ENCODE data around the gene CERS6.
"Not testable (repeated sequence)": the region's sequence is repeated elsewhere in the genome, so short reads cannot be mapped to it uniquely, and the experiment has no call there.

Gene CERS6

GRCh38 chr2:168641636-168642035, 185.6 kb downstream of the CERS6 start:
- no peak for DNase-seq (ENCODE audit: low read depth)

- DNase-seq (ENCODE audit: low read depth): no peak
Observed at GRCh38 chr2:168642873-168643272, 186.8 kb downstream of the CERS6 start.

GRCh38 chr2:168643979-168644378, 187.9 kb downstream of the CERS6 start:
- no peak for DNase-seq (ENCODE audit: low read depth)

- DNase-seq (ENCODE audit: low read depth): no peak
Observed at GRCh38 chr2:168645696-168646338, 189.7 kb downstream of the CERS6 start.

DNA sequence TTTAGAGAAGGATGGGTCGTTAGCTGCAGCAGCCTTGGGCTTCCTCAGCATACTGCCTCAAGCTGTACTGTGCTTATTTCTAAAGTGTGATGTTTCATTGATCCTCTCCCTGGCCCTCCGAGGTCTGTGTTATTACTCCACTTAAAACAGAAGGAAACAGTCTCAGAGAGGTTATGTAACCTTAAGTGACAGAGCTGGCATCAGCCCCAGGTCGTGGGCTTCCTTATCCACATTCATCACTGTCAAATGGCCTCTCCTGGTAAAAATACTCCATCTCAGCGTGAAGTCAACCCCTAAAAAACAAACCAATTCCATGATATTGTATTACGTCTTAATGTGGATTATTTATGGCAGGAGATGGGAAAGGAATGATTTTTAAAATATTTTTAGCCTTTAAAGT, 193.0 kb downstream of the CERS6 start:
- DNase-seq (ENCODE audit: low read depth): no peak

GRCh38 chr2:168649562-168649961, 193.5 kb downstream of the CERS6 start:
- DNase-seq (ENCODE audit: low read depth): no peak

DNA sequence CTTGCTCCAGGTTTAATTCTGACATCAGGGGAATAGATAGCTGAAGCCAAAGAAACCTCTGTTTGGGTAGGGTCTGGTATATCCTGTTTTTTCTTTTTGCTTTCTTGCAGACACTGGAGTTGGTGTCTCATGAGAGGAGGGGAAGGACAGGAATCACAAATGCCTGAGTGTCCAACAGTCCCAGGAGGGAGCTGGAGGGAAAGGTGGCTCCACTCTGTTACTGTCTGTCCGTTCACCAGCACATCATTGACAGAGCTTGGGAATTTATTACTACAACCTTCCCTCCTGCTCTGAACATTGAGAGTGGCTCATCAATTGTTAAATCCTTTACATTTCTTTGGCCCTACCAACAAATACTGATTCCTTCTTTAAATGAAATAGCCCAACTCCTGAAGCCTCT, 194.1 kb downstream of the CERS6 start:
- DNase-seq (ENCODE audit: low read depth): no peak

DNA sequence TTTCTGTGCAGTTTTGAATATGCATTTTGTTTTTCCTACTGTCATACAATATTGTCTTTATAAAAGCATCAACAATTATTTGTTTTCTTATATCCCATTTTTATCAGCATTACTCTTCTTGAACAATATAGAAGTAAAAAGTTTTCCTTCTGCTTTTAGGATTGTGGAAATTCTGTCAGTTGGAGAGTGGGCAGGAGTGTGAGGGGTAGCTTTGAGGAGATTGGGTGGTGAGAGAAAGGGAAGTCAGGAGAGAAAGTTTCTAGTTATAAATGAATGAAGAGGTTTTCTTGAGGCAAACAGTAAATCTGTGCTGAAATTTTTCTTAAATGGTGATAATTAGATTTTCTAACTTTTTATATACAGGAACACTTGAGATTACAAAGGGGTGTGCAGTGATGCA, 194.7 kb downstream of the CERS6 start:
- DNase-seq (ENCODE audit: low read depth): no peak

GRCh38 chr2:168652997-168653921, 197.2 kb downstream of the CERS6 start:
- no peak for DNase-seq (ENCODE audit: low read depth)

DNA sequence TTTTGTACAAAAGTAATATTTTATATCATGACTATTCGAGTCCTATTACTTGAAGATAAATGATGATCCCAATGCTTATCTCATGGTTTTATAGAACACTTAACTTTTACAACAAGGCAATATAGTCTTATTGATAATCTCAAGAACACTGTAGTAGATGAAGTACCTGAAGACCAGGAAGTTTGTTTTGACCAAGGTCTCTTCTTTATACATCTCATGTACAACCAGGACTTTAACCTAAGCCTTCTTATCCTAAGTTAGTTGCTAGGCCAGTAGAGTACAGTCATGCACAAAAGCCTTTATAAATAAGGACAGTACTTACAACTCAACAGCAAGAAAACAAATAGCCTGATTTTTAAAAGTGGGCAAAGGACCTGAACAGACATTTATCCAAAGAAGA, 198.6 kb downstream of the CERS6 start:
- DNase-seq (ENCODE audit: low read depth): no peak

DNA sequence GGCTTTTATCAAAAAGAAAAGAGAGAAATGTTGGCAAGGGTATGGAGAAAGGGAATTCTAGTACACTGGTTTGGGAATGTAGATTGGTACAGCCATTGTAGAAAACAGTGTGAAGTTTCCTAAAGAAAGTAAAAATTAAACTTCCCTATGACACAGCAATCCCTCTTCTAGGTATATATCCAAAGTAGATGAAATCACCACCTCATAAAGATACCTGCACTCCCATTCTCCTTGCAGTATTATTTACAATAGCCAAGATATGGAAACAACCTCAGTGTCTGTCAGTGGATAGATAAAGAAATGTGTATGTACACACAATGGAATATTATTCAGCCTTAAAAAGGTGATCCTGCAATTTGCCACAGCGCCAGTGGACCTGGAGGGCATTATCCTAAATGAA, 199.1 kb downstream of the CERS6 start:
- DNase-seq (ENCODE audit: low read depth): no peak

DNA sequence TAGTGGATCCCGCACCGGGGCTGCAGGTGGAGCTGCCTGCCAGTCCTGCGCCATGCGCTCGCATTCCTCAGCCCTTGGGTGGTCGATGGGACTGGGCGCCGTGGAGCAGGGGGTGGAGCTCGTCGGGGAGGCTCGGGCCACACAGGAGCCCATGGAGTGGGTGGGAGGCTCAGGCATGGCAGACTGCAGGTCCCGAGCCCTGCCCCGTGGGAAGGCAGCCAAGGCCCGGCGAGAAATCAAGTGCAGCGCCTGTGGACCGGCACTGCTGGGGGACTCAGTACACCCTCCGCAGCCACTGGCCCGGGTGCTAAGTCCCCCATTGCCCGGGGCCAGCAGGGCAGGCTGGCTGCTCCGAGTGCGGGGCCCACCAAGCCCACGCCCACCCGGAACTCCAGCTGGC, 201.3 kb downstream of the CERS6 start:
- DNase-seq (ENCODE audit: low read depth): not testable (repeated sequence)

DNA sequence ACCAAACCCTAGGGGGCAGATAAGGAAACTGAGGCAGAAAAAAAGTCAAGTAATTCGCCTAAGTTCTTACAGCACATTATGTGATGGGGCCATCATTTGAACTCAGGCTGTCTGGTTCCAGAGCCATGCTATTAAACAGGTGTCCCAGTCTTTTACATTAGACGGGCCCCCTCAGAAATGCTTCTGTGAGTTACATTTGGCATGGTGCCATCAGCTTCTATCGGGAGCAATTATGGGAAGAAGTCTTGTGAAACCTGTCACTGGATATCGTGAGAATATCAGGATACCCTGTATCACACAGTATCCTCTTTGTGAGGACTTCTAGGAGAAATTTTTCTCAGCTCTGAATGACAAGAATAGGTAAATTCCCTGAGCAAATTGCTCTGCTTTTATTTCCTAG, 202.6 kb downstream of the CERS6 start:
- DNase-seq (ENCODE audit: low read depth): no peak

- DNase-seq (ENCODE audit: low read depth): no peak
Observed at GRCh38 chr2:168660870-168661862, 205.1 kb downstream of the CERS6 start.

DNA sequence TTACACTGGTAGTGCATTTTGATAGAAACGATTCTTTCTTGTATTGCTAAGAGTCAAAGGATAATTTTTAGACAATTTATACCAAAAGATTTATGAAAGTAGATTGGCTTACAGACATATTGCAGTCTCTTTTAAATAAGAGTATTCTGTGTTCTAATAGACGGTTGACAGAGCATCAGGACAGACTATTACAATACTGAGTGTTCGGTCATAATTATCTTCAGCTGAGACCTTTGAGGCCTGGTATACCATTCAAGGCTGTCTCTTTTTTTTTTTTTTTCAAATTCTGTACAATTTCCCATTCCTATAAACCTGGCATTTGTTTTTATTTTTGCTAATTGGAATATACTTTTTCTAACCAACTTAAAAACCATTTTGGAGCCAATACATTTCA, 205.8 kb downstream of the CERS6 start:
- no peak for DNase-seq (ENCODE audit: low read depth)

DNA sequence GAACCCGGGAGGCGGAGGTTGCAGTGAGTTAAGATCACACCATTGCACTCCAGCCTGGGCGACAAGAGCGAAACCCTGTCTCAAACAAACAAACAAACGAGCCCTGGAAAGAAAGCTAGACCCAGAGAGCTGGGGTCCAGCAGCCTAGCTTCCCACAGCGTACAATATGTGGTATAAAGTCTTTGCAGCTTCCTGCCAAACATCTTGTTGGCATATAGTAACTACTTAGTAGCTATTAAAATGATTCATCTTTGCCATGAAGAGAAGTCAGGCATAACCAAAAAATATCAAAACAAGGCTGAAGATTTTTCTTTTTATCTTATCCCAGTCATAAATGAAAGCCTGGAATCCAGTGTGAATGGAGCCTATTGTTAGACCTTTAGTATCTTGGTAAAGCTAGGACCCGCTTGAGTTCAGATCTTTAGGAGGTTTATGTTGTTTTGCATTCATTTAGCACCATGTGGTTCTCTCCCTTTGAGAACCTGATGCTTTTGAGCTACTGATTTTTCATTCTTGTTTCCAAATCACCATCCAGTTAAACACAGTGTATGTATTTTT, 206.7 kb downstream of the CERS6 start:
- DNase-seq (ENCODE audit: low read depth): no peak

GRCh38 chr2:168663993-168664392, 207.9 kb downstream of the CERS6 start:
- DNase-seq (ENCODE audit: low read depth): no peak

- not testable (repeated sequence) for DNase-seq (ENCODE audit: low read depth)
Observed at GRCh38 chr2:168664715-168665114, 208.6 kb downstream of the CERS6 start.

DNA sequence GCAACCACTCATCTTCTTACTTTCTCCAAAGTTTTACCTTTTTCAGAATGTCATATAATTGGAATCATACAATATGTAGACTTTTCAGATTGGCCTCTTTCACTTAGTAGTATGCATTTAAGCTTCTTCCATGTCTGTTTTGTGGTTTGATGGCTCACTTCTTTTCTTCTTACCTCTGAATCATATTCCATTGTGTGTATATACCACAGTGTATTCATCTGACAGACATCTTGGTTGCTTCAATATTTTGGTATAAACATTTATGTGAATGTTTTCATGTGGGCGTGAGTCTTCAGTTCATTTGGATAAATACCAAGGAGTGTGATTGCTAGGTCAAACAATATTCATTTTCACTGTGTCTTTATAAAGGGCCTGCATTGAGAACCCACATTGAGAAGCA, 210.3 kb downstream of the CERS6 start:
- no peak for DNase-seq (ENCODE audit: low read depth)

GRCh38 chr2:168667156-168667555, 211.1 kb downstream of the CERS6 start:
- no peak for DNase-seq (ENCODE audit: low read depth)

GRCh38 chr2:168669151-168669550, 213.1 kb downstream of the CERS6 start:
- DNase-seq (ENCODE audit: low read depth): no peak

- DNase-seq (ENCODE audit: low read depth): no peak
Observed at GRCh38 chr2:168670478-168670877, 214.4 kb downstream of the CERS6 start.
